ENCODE results near the gene CENPX.
A peak's percentile ranks its signal among the peaks of the same experiment; 100 is the strongest.

The CENPX gene

GRCh38 chr17:81991684-81992305, 30.9 kb downstream of the CENPX start:
- H3K4me1 ChIP-seq, result peaks cover 23% of the 10 kb centered on the region
- no peaks in the 10 kb centered on the region for H3K9me3 ChIP-seq (ENCODE audit: control insufficient read depth, low read length)
- peak overlapping the region; percentile 50 for H2AFZ ChIP-seq
- peak overlapping the region; percentile 58 for H3K27ac ChIP-seq
- no peak overlapping the region for H3K4me3 ChIP-seq (ENCODE audit: low read depth, low read length)
- TF ChIP-seq CTCF (IDR thresholded peaks at IDR 0.05), result peak; percentile 24
- no peaks in the 10 kb centered on the region for H3K27me3 ChIP-seq (ENCODE audit: control insufficient read depth, insufficient read depth, low read length)
- peak overlapping the region; percentile 58 for H3K4me2 ChIP-seq (ENCODE audit: low read length)
- no peaks in the 10 kb centered on the region for H3K36me3 ChIP-seq (ENCODE audit: control insufficient read depth, insufficient read depth, low read length)
- no peak overlapping the region for H3K9ac ChIP-seq
- peaks cover 28% of the 10 kb centered on the region for H3K79me2 ChIP-seq

- Histone ChIP-seq H2AFZ (peak overlapping the region; percentile 50), H3K79me2 (peaks cover 31% of the 10 kb centered on the region), H3K4me2 (ENCODE audit: low read length) (peak overlapping the region; percentile 58), H3K4me1 (peaks cover 23% of the 10 kb centered on the region), H3K4me3 (ENCODE audit: low read depth, low read length) (no peak overlapping the region), H3K36me3 (ENCODE audit: control insufficient read depth, insufficient read depth, low read length) (no peaks in the 10 kb centered on the region), H3K9ac (peak overlapping the region; percentile 21), H3K27me3 (ENCODE audit: control insufficient read depth, insufficient read depth, low read length) (no peaks in the 10 kb centered on the region), H3K27ac (peak overlapping the region; percentile 58), H3K9me3 (ENCODE audit: control insufficient read depth, low read length) (no peaks in the 10 kb centered on the region)
- no peak for TF ChIP-seq CTCF (IDR thresholded peaks at IDR 0.05)
Observed at GRCh38 chr17:81990836-81991683, 31.6 kb downstream of the CENPX start.

- peaks cover 22% of the 10 kb centered on the region for H3K79me2 ChIP-seq
- H3K4me2 ChIP-seq (ENCODE audit: low read length), result no peak overlapping the region
- no peak overlapping the region for H2AFZ ChIP-seq
- H3K9ac ChIP-seq, result no peak overlapping the region
- no peaks in the 10 kb centered on the region for H3K36me3 ChIP-seq (ENCODE audit: control insufficient read depth, insufficient read depth, low read length)
- TF ChIP-seq CTCF (IDR thresholded peaks at IDR 0.05), result no peak
- no peaks in the 10 kb centered on the region for H3K9me3 ChIP-seq (ENCODE audit: control insufficient read depth, low read length)
- H3K27ac ChIP-seq, result no peak overlapping the region
- H3K4me1 ChIP-seq, result peaks cover 12% of the 10 kb centered on the region
- H3K4me3 ChIP-seq (ENCODE audit: low read depth, low read length), result no peak overlapping the region
- no peaks in the 10 kb centered on the region for H3K27me3 ChIP-seq (ENCODE audit: control insufficient read depth, insufficient read depth, low read length)
Observed at GRCh38 chr17:81987161-81987770, 35.4 kb downstream of the CENPX start.

- Histone ChIP-seq H3K4me1 (peaks cover 7% of the 10 kb centered on the region), H2AFZ (no peak overlapping the region), H3K4me3 (ENCODE audit: low read depth, low read length) (no peak overlapping the region), H3K9ac (no peak overlapping the region), H3K9me3 (ENCODE audit: control insufficient read depth, low read length) (no peaks in the 10 kb centered on the region), H3K79me2 (peaks cover 22% of the 10 kb centered on the region), H3K4me2 (ENCODE audit: low read length) (no peak overlapping the region), H3K27me3 (ENCODE audit: control insufficient read depth, insufficient read depth, low read length) (no peaks in the 10 kb centered on the region), H3K36me3 (ENCODE audit: control insufficient read depth, insufficient read depth, low read length) (no peaks in the 10 kb centered on the region), H3K27ac (no peak overlapping the region)
- TF ChIP-seq CTCF (IDR thresholded peaks at IDR 0.05), result no peak
Observed at GRCh38 chr17:81986606-81987005, 36.1 kb downstream of the CENPX start.
